Stimulated activated CD4-positive, alpha-beta T cell treated with anti-CD3 and anti-CD28 coated beads, Interleukin-4, amount 100 ng/mL, for 48 hours (primary cell): ENCODE results near the gene KCNK1.

Source experiments
- DNase-seq, 2 donors: peaks; one replicate each; pipeline ENCODE4 v3.0.0-alpha.2; 2020; ENCODE audit warnings: low read depth in 2 of 2

The KCNK1 gene

GRCh38 chr1:233613252-233614172, at the start of gene KCNK1:
Gene KCNK1 (plus strand): TSS chr1:233614106. CDS start chr1:233614172, 66 bp downstream.
- DNase-seq, result no peak

- no peak for DNase-seq
Measured at GRCh38 chr1:233565313-233565712, 48.6 kb upstream of the KCNK1 start.

GRCh38 chr1:233566886-233567285, 47.0 kb upstream of the KCNK1 start:
- DNase-seq, result no peak

GRCh38 chr1:233569636-233570035, 44.3 kb upstream of the KCNK1 start:
- DNase-seq, result no peak

GRCh38 chr1:233570216-233570615, 43.7 kb upstream of the KCNK1 start:
- no peak for DNase-seq

GRCh38 chr1:233570706-233571105, 43.2 kb upstream of the KCNK1 start:
- DNase-seq, result no peak

GRCh38 chr1:233572896-233573295, 41.0 kb upstream of the KCNK1 start:
- no peak for DNase-seq

- DNase-seq, result no peak
Measured at GRCh38 chr1:233575450-233575849, 38.5 kb upstream of the KCNK1 start.

GRCh38 chr1:233582439-233582838, 31.5 kb upstream of the KCNK1 start:
- no peak for DNase-seq

GRCh38 chr1:233584376-233584775, 29.5 kb upstream of the KCNK1 start:
- no peak for DNase-seq

GRCh38 chr1:233584931-233585330, 29.0 kb upstream of the KCNK1 start:
- DNase-seq, result no peak

- no peak for DNase-seq
Measured at GRCh38 chr1:233586301-233586700, 27.6 kb upstream of the KCNK1 start.

GRCh38 chr1:233587196-233587595, 26.7 kb upstream of the KCNK1 start:
- DNase-seq, result no peak

GRCh38 chr1:233587958-233588799, 25.7 kb upstream of the KCNK1 start:
- no peak for DNase-seq

- DNase-seq, result no peak
Measured at GRCh38 chr1:233597489-233597901, 16.4 kb upstream of the KCNK1 start.

GRCh38 chr1:233598891-233599541, 14.9 kb upstream of the KCNK1 start:
- DNase-seq, result peak in 1 of 2 donors; percentile 37

- no peak for DNase-seq
Measured at GRCh38 chr1:233599542-233600073, 14.3 kb upstream of the KCNK1 start.

GRCh38 chr1:233600488-233600887, 13.4 kb upstream of the KCNK1 start:
- DNase-seq, result no peak

GRCh38 chr1:233603478-233603877, 10.4 kb upstream of the KCNK1 start:
- DNase-seq, result no peak

GRCh38 chr1:233605205-233605604, 8.7 kb upstream of the KCNK1 start:
- DNase-seq, result no peak

- DNase-seq, result no peak
Measured at GRCh38 chr1:233606813-233607212, 7.1 kb upstream of the KCNK1 start.
